OCI-LY7 (cell line): ENCODE results near the gene CHRNA3. TPM values are rescaled to one million over a fixed set of nuclear protein-coding genes. Genes with fewer than 3 reads are reported as not detected.

Experiments used
- Bru-seq: library from RNA; stranded (reverse); fragments of 400-500 nt; gene quantifications from one replicate; lab custom pipeline; 2021; lab: Mats Ljungman, UMichigan
- BruChase-seq, 2 experiments: library from RNA; stranded (reverse); fragments of 400-500 nt; gene quantifications; one replicate each; lab custom pipeline; 2021; lab: Mats Ljungman, UMichigan
- BruUV-seq: library from RNA; stranded (reverse); fragments of 400-500 nt; replicated peaks from 2 replicates; lab custom pipeline; 2021; lab: Mats Ljungman, UMichigan
- CTCF ChIA-PET: fragments of 300-600 bp; sonication (Branson Sonifier 250); formaldehyde crosslinking; loops from one replicate; lab custom pipeline; 2022; ENCODE audit warnings: antibody characterized with exemption; ENCODE audit not compliant: unreplicated experiment; lab: Charles Lee
- POLR2A ChIA-PET: fragments of 300-600 bp; sonication (Branson Sonifier 250); formaldehyde crosslinking; loops from one replicate; lab custom pipeline; 2022; ENCODE audit warnings: antibody characterized with exemption; lab: Charles Lee
- DNase-seq: peaks from one replicate; pipeline ENCODE4 v3.0.0-alpha.2; 2015; ENCODE audit warnings: low spot score
- H2AFZ ChIP-seq: fragments of 200-600 bp; sonication (generic), shearing (Covaris generic); 2 replicates; pipeline ENCODE4 v1.6.1; 2014; ENCODE audit warnings: mild to moderate bottlenecking, antibody characterized with exemption, low read length, moderate library complexity
- H3K27ac ChIP-seq: fragments of 200-600 bp; sonication (generic); 2 replicates; pipeline ENCODE4 v1.5.1; 2014; ENCODE audit warnings: mixed run types, low read depth, mild to moderate bottlenecking, moderate library complexity, low read length, inconsistent platforms; ENCODE audit not compliant: poor library complexity, severe bottlenecking
- H3K36me3 ChIP-seq: fragments of 200-600 bp; sonication (generic); 2 replicates; pipeline ENCODE4 v1.6.1; 2014; ENCODE audit warnings: mild to moderate bottlenecking, antibody characterized with exemption, low read length, moderate library complexity, mixed read lengths; ENCODE audit not compliant: insufficient read depth
- H3K4me1 ChIP-seq: fragments of 200-600 bp; sonication (generic); 2 replicates; pipeline ENCODE4 v1.5.1; 2014; ENCODE audit warnings: mild to moderate bottlenecking, low read length; ENCODE audit not compliant: insufficient read depth, poor library complexity, severe bottlenecking
- H3K4me2 ChIP-seq: fragments of 200-600 bp; sonication (generic); 2 replicates; pipeline ENCODE4 v1.6.1; 2014; ENCODE audit warnings: mild to moderate bottlenecking, low read length
- H3K4me3 ChIP-seq: fragments of 200-600 bp; sonication (generic); 2 replicates; pipeline ENCODE4 v1.5.1; 2014; ENCODE audit warnings: mild to moderate bottlenecking, low read depth, low read length; ENCODE audit not compliant: poor library complexity, severe bottlenecking
- H3K79me2 ChIP-seq: fragments of 200-600 bp; sonication (generic); 2 replicates; pipeline ENCODE4 v1.6.1; 2016; ENCODE audit warnings: low read depth, mild to moderate bottlenecking, low read length, moderate library complexity, mixed read lengths; ENCODE audit not compliant: insufficient read depth
- H3K9me2 ChIP-seq: fragments of 200-600 bp; sonication (generic); 2 replicates; pipeline ENCODE4 v1.6.1; 2016; ENCODE audit warnings: mild to moderate bottlenecking, low read length, mixed read lengths; ENCODE audit not compliant: insufficient read depth
- H3K9me3 ChIP-seq: fragments of 200-600 bp; sonication (generic); 2 replicates; pipeline ENCODE4 v1.6.1; 2014; ENCODE audit warnings: mild to moderate bottlenecking, mixed run types, low read length, mixed read lengths
- H4K20me1 ChIP-seq: fragments of 200-600 bp; sonication (generic); 2 replicates; pipeline ENCODE4 v1.6.1; 2014; ENCODE audit warnings: mild to moderate bottlenecking, antibody characterized with exemption, low read length, moderate library complexity, mixed read lengths; ENCODE audit not compliant: insufficient read depth
- EZH2phosphoT487 ChIP-seq: fragments of 200-600 bp; sonication (generic); IDR thresholded peaks from 2 replicates; pipeline ENCODE4 v1.6.1; 2018; ENCODE audit warnings: low read depth, borderline replicate concordance, mild to moderate bottlenecking, mixed run types, antibody characterized with exemption, low read length, moderate library complexity, mixed read lengths
- intact Hi-C: fragments of 100-400 bp; cut with micrococcal nuclease; formaldehyde crosslinking; loops from one replicate; pipeline ENCODE4 v1.10.0; 2022; ENCODE audit not compliant: unreplicated experiment
- long read RNA-seq: library from polyadenylated mRNA; stranded (forward); transcript quantifications from one replicate; pipeline ENCODE4 v2.0.0, GENCODE V29; 2022
- total RNA-seq, 2 experiments: library from RNA; depleted of rRNA in 1 of 2; stranded (reverse); fragments of >200 nt in 1 of 2; shearing (Covaris generic) in 1 of 2; gene quantifications; 2 replicates each; pipeline ENCODE4 v1.2.3, GENCODE V29; 2014 to 2022
- TF ChIP-seq, protein P1 (sequence below): fragments of 200-600 bp; sonication (generic); conservative IDR thresholded peaks from 2 replicates; pipeline ENCODE4 v1.5.1; 2014; ENCODE audit warnings: mild to moderate bottlenecking, antibody characterized with exemption, low read length, moderate library complexity, mixed read lengths

The CHRNA3 gene
- not detected in 2 replicates for total RNA-seq (2014; rRNA removed; shearing (Covaris generic))
- not detected in 2 replicates for total RNA-seq (2022)
- Bru-seq, nascent RNA = not detected
- not detected for BruChase-seq, experiment 1, labeled RNA remaining after a 6-hour chase
- BruChase-seq, experiment 2, labeled RNA remaining after a 2-hour chase = percentile 6 among the genes with signal in this experiment
- long read RNA-seq = 0 reads

DNA sequence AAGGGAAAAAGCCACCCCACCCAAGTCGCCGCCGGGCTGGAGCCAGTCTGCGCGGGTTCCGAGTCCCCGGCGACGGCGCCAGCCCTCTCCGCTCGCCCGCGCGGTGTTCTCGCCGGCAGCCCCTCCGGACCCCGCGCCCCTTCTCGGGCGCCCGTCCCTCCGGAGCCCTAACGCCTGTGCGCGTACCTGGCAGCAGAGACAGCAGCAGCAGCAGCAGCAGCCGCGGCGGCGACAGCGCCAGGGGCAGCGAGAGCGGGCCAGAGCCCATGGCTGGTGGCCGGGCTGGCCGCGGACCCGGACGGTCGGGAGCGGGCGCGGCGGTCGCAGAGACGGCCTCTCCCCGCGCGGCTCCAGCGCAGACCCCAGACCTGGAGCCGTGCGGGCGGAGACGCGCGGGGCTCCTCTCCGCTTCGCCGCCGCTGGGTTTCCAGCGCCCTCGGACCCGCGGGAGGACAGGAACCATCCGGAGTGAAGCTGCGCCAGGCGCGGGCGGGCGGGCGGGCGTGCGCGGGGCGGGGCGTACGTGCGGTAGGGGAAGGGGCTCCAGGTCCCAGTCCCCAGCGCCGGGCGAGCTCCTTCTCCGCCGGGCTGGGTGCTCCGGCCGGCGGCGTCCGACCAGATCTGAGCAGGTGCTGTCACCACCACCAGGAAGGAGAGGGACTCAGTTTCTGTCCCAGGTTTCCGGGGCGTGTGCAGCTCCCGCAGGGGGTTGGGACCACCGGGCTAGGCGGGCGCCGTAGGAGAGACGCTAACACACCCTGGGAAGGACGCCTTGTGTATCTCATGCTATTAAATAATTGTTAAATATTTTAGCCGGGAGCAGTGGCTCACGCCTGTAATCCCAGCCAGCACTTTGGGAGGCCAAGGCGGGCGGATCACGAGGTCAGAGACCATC, at the start of gene CHRNA3:
Gene CHRNA3 (minus strand): TSS at position 470 of the 895 bp plus-strand sequence. CDS start 202 bp downstream, at position 268.
- no peak for DNase-seq
- no peaks in the 10 kb centered on the region for H4K20me1 ChIP-seq
- no peaks in the 10 kb centered on the region for H3K9me3 ChIP-seq
- H2AFZ ChIP-seq = no peak within 1 kb of the TSS
- H3K4me1 ChIP-seq = no peaks in the 10 kb centered on the region
- ChIA-PET POLR2A (no interaction called here), CTCF (no interaction called here)
- no TSS peak for BruUV-seq
- H3K27ac ChIP-seq = no peak within 1 kb of the TSS
- H3K4me3 ChIP-seq = no peak within 1 kb of the TSS
- no peaks in the 10 kb centered on the region for H3K36me3 ChIP-seq
- H3K9me2 ChIP-seq = no peaks in the 10 kb centered on the region
- no peak within 1 kb of the TSS for H3K4me2 ChIP-seq
- TF ChIP-seq, protein P1, sequence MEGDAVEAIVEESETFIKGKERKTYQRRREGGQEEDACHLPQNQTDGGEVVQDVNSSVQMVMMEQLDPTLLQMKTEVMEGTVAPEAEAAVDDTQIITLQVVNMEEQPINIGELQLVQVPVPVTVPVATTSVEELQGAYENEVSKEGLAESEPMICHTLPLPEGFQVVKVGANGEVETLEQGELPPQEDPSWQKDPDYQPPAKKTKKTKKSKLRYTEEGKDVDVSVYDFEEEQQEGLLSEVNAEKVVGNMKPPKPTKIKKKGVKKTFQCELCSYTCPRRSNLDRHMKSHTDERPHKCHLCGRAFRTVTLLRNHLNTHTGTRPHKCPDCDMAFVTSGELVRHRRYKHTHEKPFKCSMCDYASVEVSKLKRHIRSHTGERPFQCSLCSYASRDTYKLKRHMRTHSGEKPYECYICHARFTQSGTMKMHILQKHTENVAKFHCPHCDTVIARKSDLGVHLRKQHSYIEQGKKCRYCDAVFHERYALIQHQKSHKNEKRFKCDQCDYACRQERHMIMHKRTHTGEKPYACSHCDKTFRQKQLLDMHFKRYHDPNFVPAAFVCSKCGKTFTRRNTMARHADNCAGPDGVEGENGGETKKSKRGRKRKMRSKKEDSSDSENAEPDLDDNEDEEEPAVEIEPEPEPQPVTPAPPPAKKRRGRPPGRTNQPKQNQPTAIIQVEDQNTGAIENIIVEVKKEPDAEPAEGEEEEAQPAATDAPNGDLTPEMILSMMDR = no peak
- TF ChIP-seq EZH2phosphoT487 = no peak
- intact Hi-C loops = no loop called here
- H3K79me2 ChIP-seq = no peaks in the 10 kb centered on the region

DNA sequence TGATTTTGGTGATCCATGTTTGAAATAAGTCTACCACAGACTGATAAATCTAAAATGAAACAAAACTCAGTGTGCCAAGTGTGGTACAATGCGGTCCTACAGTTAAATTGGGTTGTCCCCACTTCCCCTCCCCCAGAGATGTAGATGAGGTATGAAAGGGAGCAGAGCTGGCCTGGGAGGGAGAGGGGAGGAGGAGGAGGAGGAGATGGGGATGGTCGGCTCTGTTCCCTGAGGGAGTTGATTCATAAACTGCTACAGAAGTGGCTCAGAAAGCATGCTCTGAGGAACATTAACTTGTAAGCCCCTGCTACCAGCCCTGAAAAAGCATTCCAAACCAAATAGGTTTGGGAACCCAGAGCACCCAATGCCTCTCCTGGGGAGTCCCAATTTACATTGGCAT, 48.2 kb upstream of the CHRNA3 start:
- no peak for TF ChIP-seq EZH2phosphoT487
- TF ChIP-seq, protein P1 = no peak
- BruUV-seq = no TSS peak
- no peak for DNase-seq
- no peaks in the 10 kb centered on the region for H3K4me1 ChIP-seq
- intact Hi-C loops = no loop called here
- H3K27ac ChIP-seq = no peak overlapping the region
- no peaks in the 10 kb centered on the region for H3K9me3 ChIP-seq
- H3K36me3 ChIP-seq = no peaks in the 10 kb centered on the region
- no peaks in the 10 kb centered on the region for H3K79me2 ChIP-seq
- ChIA-PET CTCF (no interaction called here), POLR2A (interaction anchor here (0.6 kb wide), 1 partner anchor 442 kb away, joined by 5 read pairs; no protein-coding TSS in a partner anchor)
- no peak overlapping the region for H3K4me3 ChIP-seq
- H4K20me1 ChIP-seq = no peaks in the 10 kb centered on the region
- no peak overlapping the region for H2AFZ ChIP-seq
- no peak overlapping the region for H3K4me2 ChIP-seq
- H3K9me2 ChIP-seq = no peaks in the 10 kb centered on the region
